Measurements from ENCODE around the gene HOXC13.

HOXC13 gene

DNA sequence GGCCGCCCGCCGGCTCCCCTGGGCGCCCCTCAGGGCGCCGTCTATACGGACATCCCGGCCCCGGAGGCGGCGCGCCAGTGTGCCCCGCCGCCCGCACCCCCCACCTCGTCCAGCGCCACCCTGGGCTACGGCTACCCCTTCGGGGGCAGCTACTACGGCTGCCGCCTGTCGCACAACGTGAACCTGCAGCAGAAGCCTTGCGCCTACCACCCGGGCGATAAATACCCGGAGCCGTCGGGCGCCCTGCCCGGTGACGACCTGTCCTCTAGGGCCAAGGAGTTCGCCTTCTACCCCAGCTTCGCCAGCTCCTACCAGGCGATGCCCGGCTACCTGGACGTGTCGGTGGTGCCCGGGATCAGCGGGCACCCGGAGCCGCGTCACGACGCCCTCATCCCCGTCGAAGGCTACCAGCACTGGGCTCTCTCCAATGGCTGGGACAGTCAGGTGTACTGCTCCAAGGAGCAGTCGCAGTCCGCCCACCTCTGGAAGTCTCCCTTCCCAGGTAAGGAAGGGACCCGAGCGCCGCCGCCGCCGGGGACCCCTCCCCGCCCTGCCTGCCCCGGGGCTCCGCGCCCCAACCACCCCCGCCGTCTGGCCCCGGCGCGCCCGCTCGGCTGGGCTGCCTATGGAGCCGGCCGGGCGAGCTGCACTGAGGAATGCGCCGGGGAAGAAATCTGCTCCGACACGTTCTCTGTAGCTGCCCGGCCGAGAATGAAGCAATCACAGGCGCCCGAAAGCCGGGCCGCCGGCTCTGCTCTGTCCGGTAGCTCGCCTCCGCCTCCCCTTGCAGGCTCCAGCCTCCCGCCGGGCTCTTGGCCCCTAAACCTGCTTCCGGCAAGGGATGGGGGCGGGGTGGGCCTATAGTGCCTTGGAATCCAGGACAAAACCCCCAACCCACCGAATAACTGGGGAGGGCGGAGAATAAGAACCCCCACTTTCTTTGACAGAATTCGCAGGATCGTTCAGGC, 794 bp downstream of the HOXC13 start:
- FAIRE-seq, result no peak

DNA sequence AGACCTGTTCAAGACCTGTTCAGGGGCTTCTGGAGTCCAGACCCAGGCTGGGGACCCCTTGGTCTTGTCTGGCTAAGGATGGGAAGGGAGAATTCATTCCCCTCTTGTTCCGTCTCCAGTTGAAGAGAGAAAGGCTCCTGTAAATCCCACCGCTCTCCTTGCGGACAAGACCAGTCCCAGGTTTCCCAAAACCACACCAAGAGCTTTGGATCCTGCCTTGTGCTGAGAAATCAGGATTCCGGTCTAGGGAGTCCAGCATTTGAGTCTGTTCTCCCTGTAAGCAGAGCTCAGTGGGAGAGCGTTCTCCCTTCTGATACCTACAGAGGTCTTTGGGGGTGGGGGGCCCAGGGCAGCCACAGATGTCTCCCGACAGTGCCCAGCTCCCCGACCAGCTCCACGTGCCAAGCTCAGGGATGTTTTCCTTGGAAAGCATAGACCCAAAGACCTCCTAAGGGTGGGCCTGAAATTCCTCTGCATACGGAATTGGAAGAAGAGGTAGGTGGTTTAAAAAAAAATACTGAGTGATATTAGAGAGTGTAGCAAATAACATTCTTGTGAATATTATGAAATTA, 1.9 kb downstream of the HOXC13 start:
- FAIRE-seq, result no peak

DNA sequence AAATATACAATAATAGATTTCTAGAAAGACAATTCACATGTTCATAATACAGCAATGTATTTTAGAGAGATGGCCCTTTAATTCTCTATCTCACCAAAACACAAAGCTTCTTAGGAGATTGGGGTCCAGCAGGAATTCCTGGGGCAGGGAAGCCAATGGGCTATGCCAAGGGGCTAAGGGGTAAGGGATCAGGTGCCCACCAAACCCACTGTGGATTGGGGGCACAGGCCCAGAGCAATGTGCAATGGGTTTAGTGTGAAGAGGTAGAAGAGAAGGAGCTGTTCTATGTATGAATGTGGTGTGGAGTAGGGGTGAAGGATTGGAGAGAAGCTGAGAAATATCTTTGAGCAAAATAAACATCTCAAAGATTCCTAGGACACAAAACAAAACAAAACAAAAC, 2.6 kb downstream of the HOXC13 start:
- no peak for FAIRE-seq

DNA sequence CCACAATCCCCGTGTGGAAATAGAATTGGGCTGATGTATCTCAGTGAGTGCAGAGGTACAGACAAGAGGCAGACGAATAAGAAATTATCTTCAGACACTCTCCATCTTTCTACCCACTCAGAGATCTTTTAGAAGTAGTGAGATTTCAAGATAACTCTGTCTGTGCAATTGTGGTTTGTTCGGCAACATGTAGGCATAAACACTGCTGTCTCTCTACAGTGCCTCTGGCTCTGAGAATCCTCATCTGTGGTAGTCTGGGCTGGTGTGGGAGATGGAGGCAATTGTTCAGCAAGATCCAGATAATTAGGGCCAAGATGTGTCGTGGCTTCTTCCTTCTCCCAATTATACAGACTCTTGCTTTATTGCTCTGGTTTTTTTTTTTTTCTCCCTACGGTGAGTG, 3.1 kb downstream of the HOXC13 start:
- no peak for FAIRE-seq

DNA sequence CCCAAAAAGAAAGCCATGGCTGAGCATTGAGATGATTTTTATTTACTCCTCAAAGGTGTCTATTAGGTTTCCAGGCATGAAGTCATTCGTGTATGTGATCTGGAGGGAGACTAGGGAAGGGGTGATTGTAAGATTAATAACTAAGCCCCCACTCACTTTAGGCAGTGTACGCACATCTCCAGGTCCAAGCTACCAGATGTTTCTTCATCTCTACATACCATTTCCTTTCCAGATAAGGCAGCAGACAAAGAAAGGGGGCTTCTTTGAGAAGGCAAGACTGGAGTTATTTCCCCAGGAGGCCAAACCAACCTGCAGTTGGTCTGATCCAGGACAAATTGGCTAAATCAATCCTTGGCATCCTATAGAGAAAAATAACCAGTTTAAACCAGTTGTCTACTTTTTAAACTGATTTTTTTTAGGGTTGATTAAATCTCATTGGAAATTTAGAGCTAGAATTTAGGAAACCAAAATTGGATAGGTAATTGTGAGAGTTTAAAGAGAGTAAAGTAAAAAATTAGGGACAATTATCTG, 3.9 kb downstream of the HOXC13 start:
- no peak for FAIRE-seq

DNA sequence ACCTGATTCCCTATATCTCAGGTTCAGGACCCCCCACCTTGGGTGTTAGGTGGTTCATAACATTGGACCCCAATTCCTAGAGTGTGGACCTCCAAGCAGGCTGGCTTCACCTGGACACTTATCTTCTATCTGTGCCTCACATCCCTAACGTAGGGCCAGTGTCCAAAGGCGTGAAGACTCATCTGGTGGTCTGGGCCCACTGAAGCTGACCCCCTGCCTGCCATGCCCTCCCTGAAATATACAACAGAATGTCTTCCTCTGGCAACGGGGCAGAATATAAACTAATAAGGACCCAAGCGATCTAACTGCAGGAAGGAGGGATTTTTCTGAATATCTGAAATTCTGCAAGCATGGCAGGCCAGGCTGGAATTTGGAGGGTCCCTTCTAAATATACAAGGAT, 5.6 kb downstream of the HOXC13 start:
- no peak for FAIRE-seq

DNA sequence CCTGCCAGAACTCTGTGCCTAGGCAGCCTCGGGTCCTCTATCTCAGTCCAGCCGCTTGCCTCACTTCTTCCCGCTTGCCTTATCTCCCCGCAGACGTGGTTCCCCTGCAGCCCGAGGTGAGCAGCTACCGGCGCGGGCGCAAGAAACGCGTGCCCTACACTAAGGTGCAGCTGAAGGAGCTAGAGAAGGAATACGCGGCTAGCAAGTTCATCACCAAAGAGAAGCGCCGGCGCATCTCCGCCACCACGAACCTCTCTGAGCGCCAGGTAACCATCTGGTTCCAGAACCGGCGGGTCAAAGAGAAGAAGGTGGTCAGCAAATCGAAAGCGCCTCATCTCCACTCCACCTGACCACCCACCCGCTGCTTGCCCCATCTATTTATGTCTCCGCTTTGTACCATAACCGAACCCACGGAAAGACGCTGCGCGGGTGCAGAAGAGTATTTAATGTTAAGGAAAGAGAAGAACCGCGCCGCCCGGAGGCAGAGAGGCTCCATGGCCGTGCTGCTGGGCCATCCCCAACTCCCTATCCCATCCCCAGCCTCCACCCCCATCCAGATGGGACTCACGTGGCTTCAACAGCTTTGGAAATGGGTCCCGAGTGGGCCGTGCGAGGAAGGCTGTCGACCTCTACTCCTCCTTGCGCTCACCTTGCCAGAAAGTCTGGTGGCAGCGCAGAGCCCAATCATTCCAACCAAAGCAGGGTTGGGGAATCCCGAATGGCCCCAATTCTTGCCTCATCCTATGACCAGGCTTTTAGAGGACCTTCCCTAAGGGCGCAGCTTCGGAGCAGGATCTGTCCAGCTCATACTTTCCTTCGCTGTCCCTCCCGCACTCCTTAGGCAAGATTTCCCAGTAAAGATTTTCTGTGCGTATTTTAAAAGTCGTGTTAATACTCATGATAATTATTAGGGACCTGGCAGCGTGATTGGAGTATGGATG, 6.5 kb downstream of the HOXC13 start:
- FAIRE-seq, result no peak

DNA sequence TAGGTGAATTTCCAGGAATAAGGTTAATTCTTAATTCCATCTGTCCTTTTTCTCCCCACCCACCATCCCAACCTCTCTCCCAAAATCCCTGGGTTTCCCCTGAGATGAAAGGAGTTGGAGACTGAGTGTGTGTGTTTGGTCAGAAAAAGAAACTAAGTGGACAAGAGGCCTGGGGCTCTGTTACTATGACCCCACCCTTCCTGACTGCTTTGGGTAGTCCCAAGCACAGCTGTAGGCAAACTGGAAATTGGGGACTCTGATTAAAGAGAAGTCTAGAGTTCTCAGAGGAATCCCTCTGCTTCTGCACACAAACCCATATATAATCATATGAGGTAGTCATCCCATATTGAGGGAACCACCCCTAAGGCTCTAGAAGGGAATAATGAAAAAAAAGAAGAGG, 9.1 kb downstream of the HOXC13 start:
- no peak for FAIRE-seq

DNA sequence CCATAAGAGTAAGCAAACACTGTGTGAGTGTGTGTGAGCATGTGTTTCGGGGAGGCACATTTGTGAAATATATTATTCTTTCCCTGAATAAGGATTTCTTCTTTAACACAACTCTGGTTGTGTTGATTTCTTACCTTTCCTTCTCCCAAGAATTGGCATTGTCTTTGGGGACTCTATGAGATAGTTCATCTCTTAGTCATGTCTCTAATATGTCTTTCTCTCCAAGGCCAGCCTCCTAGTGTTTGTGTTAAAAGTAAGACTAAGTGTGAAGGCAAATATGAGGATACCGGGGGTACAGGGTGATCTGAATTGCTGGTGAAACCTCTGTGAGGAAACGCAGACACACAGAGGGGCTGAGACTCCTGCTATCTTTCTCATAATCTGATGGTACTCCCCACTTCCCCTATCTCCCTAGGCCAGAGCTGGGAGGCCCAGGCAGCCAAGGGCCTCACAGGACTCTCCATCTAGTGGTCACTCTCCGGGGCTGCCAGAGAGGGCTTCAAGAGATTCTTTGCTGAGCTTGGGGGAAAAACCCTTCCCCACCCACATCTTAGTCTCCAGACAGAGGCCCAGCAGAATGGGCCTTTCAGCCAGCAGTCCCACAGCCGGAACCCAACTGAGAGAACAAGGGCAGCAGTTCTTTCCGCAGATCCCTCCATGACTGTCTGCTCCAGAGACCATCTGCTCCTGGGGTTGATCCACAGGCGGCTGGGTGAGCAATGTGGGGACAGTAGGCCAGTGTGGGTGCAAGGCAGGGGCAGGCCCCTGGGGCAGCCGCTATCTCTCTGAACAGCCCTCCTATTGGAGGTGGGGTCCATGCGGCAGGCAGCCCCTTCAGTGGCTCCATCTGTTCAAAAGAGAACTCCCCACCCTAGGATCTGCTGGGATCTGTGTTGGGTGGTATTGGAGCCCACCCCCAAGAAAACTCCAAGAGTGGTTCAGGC, 10.3 kb downstream of the HOXC13 start:
- FAIRE-seq, result no peak

DNA sequence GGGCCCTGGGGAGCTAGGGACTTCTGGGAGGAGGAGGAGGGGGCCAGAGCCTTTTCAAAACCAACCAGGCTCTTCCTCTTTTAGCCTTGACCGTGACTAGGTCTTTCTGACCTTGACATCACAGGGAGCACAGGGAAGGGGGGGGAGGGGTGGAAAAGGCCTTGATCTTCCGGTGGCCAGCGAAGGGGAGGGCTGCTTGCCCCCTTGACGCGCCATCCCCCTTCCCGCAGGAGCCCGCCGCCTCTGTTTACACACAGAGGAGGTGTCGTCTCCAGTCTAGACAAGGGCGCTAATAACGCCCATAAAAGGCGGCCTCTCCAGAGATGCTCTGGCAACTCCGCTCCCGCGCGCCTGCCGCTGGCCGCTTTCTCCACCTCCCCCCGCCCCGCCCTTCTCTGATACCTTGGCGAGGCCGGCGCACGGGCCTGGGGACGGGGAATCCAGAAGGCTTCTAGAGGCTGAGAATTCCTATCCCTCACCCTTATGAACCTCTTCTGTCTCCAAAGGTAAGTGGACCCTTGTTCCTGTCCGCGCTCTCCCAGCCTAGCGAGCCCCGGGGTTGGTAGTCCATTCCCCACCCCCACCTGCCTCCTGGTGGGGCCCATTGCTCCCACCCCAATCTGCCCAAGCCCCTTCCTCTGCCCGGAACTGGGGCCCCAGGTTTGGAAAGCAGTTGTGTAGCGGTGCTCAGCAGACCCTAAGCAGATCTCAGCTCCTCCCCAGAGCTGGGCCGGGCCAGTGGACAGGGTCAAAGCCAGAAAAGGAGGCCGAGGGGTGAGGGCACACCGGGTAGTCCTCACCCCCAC, 11.2 kb downstream of the HOXC13 start:
- no peak for FAIRE-seq

DNA sequence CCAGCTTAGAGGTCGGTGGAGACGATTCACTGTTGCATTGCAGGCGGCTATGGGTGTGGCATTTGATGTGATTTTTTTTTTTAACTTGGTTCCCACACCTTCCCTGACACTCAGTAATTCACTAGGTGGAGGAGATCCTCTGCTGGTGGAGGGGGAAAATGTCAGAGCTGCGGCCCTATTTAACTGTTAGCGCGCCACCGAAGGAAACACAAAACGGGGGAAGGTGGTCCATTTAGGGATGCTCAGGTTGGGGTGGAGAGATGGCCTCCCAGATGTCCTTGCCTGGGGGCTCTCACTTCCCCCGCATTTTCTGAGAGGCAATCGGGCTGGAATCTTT, 11.8 kb downstream of the HOXC13 start:
- FAIRE-seq, result no peak

DNA sequence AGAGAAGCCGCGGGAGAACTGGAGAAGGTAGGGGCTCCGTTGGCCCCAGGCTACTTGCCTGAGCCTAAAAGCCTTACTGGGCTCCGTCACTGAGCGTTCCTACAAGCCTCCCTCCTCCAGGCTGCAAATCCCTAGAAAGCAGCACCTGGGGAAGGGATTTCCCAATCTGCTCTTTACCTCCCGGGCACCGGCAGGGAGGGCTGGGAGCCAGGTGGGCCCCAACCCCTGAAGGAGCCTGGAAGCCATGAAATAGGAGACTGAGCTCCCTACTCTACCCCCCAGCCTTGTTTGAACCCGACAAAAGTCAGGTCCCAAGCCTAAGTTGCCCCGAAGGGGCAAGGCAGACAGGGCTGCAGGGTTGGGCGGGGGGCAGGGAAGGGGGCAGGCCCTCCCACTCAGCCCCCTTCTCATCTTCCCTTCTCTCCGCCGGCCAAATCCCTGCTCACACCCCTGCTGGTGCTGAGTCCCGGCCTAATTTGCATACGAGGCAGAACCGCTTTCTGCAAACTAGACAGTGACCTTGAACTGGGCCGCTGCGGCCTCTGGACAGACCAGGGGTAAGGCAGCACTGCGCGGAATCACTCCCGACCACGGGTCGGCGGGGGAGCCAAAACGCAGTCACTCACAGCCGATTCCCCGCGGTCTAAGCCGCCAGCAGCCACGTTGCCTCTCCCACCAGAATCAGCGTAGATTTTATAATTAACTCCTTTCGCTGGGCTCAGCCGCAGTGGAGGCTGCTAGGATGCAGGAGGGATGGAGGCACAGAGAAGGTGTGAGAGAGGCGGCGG, 12.4 kb downstream of the HOXC13 start:
- FAIRE-seq, result no peak

DNA sequence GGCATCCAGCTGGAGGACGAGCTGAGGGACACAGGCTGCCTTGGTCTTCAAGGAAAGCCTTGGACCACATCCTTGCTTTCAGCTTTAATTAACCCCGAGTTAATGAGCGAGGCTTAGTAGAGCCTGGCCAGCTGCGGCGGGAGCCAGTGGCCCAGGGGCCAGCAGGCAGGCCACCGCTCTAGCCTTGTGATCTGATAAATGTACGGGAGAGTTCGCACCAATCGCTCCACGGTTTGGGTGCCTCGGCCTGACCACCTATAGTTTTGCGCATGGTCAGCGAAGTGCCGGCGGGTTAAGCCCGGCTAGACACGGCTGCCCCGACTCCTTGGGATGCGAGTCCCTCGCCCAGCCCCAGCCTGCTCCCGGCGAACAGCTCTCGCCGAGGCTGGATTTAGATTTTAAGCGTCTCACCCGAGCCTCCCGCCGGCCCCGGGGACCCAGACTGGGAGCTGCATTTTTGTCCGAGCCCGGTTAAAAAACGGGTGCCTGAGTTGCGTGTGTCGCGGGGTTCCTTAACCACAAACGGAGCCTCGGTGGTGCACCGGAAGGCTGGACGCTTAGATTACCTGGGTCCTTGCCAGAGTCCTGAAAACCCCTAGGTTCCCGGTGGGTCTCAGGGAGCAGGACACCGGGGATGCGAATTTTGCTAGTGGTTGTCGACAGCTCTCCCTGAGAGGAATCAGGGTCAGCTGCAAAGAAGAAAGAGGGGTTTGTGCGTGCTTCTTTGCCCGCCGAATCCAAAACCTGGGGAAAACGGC, 13.1 kb downstream of the HOXC13 start:
- no peak for FAIRE-seq

DNA sequence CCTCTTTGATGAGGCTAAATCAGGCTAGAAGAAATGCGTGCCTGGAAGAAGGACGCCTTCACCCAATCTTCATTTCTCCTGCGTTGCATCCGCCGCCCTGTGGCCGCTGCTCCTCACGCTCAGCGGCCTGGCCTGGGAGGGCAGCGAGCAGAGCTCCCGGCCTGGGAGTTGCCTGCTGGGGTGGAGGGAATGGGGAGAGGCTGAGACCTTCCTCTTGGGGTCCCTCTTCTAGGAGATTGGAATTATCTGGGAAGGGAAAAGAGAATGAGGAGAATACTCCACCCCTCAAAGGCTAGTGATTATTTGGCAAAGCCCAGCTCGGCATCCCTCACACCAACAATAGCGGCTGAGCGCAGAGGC, 13.7 kb downstream of the HOXC13 start:
- no peak for FAIRE-seq

DNA sequence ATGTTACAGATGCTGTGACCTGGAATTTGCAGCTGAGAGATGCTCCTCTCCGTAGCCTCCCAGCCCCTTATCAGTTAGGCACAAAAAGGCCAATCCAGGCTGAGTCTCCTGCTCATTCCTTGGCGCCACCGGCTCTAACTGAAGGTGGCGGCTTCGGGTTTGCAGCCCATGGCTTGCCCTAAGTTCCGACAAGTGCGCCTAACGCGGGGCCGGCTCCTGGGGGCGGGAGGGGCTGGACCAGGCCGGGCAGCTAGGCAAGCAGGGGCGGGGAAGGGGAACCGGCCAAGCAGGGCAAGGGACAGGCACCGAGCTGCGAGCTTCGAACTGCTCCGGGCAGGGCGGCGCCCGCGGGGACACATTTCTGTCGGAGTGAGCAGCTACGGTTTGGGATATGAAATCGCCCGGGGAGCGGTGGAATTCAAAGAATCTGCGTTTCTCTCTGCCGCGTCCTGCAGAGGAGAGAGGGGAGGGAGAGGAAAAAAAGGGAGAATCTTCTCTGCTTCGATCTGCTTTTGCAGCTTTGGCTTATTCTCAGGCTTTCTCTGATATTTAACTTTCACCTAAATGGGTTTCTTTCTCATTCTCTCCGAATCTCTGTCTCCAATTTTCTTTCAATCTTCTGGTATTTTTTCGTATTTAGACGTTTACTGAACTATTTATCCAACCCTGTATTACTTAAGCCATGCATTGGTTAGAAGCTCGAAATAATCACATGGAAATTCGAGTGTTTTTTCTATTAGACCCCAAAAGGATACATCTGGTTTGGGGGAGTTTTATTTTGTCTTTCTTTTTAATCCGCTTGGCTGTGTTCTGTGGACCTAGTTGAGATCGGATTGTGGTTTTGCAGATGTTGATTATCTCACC, 14.5 kb downstream of the HOXC13 start:
- no peak for FAIRE-seq

DNA sequence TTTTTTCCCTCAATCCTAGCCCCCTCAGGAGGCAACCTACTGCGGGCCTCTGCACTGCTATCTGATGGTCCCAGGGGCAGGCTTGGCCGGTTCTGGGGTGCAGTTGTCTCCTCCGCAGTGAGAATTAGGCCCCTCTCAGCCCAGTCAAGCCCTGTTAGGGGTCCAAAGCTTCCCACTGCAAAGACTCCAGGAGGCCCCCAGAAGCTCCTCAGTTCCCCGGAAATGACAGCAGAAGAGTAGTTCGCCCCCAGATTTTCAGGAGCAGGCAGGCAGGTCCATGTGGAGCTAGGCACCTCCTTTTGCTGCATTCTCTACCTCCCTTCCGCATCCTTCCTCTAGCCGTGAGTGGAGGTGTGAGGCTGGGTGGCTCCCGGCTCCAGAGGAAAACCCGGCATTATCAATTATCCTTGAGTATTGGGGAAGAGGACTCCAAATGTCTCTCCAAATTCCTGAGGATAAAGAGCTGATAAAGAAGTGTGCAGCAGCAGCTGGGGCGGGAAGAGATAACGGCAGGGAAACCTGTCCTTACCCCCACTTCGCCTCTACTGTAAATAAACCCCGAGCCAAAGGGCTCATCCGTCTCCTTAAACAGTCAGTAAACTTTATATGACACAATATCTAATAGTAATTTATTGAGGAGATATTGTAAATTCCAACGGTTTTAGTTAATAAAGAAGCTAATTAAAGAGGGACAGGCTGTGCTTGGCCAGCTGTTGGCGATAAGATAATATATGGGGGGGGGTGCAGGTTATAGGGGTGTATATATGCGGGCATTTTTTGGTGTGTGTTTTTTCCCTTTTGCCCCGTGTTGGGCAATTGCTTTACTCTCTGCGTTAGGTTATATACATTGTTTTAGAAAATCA, 15.4 kb downstream of the HOXC13 start:
- no peak for FAIRE-seq

DNA sequence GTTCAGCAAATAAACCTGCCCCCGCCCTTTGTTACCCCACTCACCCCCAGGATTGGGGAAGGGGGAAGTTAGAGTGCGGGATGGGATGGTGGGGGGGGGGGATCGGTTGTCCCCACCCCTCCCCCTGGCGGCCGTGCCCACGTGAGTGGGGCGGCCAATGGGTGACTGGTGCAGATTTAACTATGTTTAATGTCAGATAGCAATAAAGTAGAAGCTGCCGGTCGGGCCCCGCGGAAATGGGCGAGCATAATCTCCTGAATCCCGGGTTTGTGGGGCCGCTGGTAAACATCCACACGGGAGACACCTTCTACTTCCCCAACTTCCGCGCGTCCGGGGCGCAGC, 16.0 kb downstream of the HOXC13 start, which contains the start of gene HOXC12:
TSS of gene HOXC12 (plus strand) at position 210 of the 342 bp plus-strand sequence. CDS start at position 237, 27 bp downstream.
- FAIRE-seq, result no peak
